HL-60 (cell line): ENCODE measurements around the gene PON3.

Source experiments
- CTCF ChIP-seq: IDR thresholded peaks from one replicate; pipeline ENCODE4 v1.5.1; 2011; ENCODE audit warnings: low read length, control low read depth, inconsistent platforms; ENCODE audit not compliant: insufficient read depth
- GABPA ChIP-seq: IDR thresholded peaks from 2 replicates; pipeline ENCODE4 v1.6.1; 2012; ENCODE audit warnings: low read depth
- POLR2AphosphoS5 ChIP-seq: IDR thresholded peaks from 2 replicates; pipeline ENCODE4 v1.6.1; 2012; ENCODE audit warnings: low read depth
- REST ChIP-seq: IDR thresholded peaks from 2 replicates; pipeline ENCODE4 v1.6.1; 2012; ENCODE audit warnings: low read depth; ENCODE audit not compliant: insufficient replicate concordance
- SPI1 ChIP-seq: IDR thresholded peaks from 2 replicates; pipeline ENCODE4 v1.6.1; 2012; ENCODE audit warnings: low read depth, mild to moderate bottlenecking, borderline replicate concordance

GRCh38 chr7:95394370-95394769 lies 1.8 kb downstream of the PON3 start:
- TF ChIP-seq CTCF, result no peak
- TF ChIP-seq POLR2AphosphoS5, result no peak
- TF ChIP-seq REST, result no peak
- no peak for TF ChIP-seq SPI1
- TF ChIP-seq GABPA, result no peak
